WTC11 (cell line): ENCODE measurements around the gene ELF5. TPM values are rescaled to one million over a fixed set of nuclear protein-coding genes. Genes with fewer than 3 reads are reported as not detected.

Experiments
- ATAC-seq: fragments of 200-7000 bp; cut with Tn5 transposase; 2 replicates; pipeline ENCODE4 v1.10.0; 2021; ENCODE audit warnings: mild to moderate bottlenecking, moderate library complexity
- CTCF ChIA-PET: fragments of 300-600 bp; sonication (Branson Sonifier 250); formaldehyde crosslinking; loops from one replicate; lab custom pipeline; 2021; ENCODE audit warnings: antibody characterized with exemption; lab: Charles Lee
- POLR2A ChIA-PET: fragments of 350-600 bp; sonication (Branson Sonifier 250); formaldehyde crosslinking; loops from one replicate; lab custom pipeline; 2021; ENCODE audit warnings: antibody characterized with exemption; lab: Charles Lee
- DNase-seq: peaks from one replicate; pipeline ENCODE4 v3.0.0; 2021; ENCODE audit warnings: low spot score
- H3K27ac Mint-ChIP-seq: 2 replicates; pipeline ENCODE4 v1.8.0; 2021; ENCODE audit warnings: mixed read lengths
- H3K27me3 Mint-ChIP-seq: 2 replicates; pipeline ENCODE4 v1.8.0; 2021; ENCODE audit warnings: low read depth, mild to moderate bottlenecking, moderate library complexity, mixed read lengths
- H3K36me3 Mint-ChIP-seq: 2 replicates; pipeline ENCODE4 v1.8.0; 2021; ENCODE audit warnings: mixed read lengths
- H3K4me1 Mint-ChIP-seq: 2 replicates; pipeline ENCODE4 v1.8.0; 2022; ENCODE audit warnings: mixed read lengths
- H3K4me3 Mint-ChIP-seq: 2 replicates; pipeline ENCODE4 v1.8.0; 2021; ENCODE audit warnings: mild to moderate bottlenecking, moderate library complexity, mixed read lengths
- H3K9me3 Mint-ChIP-seq: 2 replicates; pipeline ENCODE4 v1.8.0; 2021; ENCODE audit warnings: mixed read lengths
- CREM ChIP-seq: sonication (generic); formaldehyde crosslinking; IDR thresholded peaks from 2 replicates; pipeline ENCODE4 v1.8.1; 2022; ENCODE audit warnings: mild to moderate bottlenecking, missing genetic modification reagents, moderate library complexity
- E2F5 ChIP-seq: sonication (generic); formaldehyde crosslinking; IDR thresholded peaks from 2 replicates; pipeline ENCODE4 v1.8.1; 2022; ENCODE audit warnings: mild to moderate bottlenecking, moderate library complexity, missing genetic modification reagents
- ELF4 ChIP-seq: sonication (generic); formaldehyde crosslinking; IDR thresholded peaks from 2 replicates; pipeline ENCODE4 v1.8.1; 2022; ENCODE audit warnings: low read depth, mild to moderate bottlenecking, moderate library complexity, missing genetic modification reagents
- FOXJ3 ChIP-seq: sonication (generic); formaldehyde crosslinking; IDR thresholded peaks from 2 replicates; pipeline ENCODE4 v1.9.0; 2021; ENCODE audit warnings: missing genetic modification reagents, mild to moderate bottlenecking, borderline replicate concordance
- FOXK1 ChIP-seq: sonication (generic); formaldehyde crosslinking; IDR thresholded peaks from 2 replicates; pipeline ENCODE4 v1.8.0; 2022; ENCODE audit warnings: mild to moderate bottlenecking, moderate library complexity, missing genetic modification reagents
- GRHL2 ChIP-seq: fragments of 250-450 bp; sonication (Bioruptor Pico); IDR thresholded peaks from 2 replicates; pipeline ENCODE4 v1.8.0; 2022; ENCODE audit warnings: mild to moderate bottlenecking, moderate library complexity; ENCODE audit not compliant: insufficient replicate concordance, severe bottlenecking
- IRF2 ChIP-seq: sonication (generic); formaldehyde crosslinking; IDR thresholded peaks from 2 replicates; pipeline ENCODE4 v1.8.0; 2022; ENCODE audit warnings: low read depth, missing genetic modification reagents, borderline replicate concordance
- PRRX2 ChIP-seq: fragments of 250-450 bp; sonication (Bioruptor Pico); IDR thresholded peaks from 2 replicates; pipeline ENCODE4 v1.8.0; 2021; ENCODE audit warnings: mild to moderate bottlenecking
- RELA ChIP-seq: sonication (generic); formaldehyde crosslinking; IDR thresholded peaks from 2 replicates; pipeline ENCODE4 v1.8.1; 2022; ENCODE audit warnings: missing genetic modification reagents, mild to moderate bottlenecking, borderline replicate concordance
- SP1 ChIP-seq: sonication (generic); formaldehyde crosslinking; conservative IDR thresholded peaks from 2 replicates; pipeline ENCODE4 v1.8.1; 2022; ENCODE audit warnings: missing genetic modification reagents
- TEAD4 ChIP-seq: sonication (generic); formaldehyde crosslinking; IDR thresholded peaks from 2 replicates; pipeline ENCODE4 v1.8.0; 2022; ENCODE audit warnings: mild to moderate bottlenecking, missing genetic modification reagents
- ZNF138 ChIP-seq: sonication (generic); formaldehyde crosslinking; conservative IDR thresholded peaks from 2 replicates; pipeline ENCODE4 v1.8.1; 2022; ENCODE audit warnings: mild to moderate bottlenecking, moderate library complexity, missing genetic modification reagents
- ZNF232 ChIP-seq: sonication (generic); formaldehyde crosslinking; IDR thresholded peaks from 2 replicates; pipeline ENCODE4 v1.8.0; 2022; ENCODE audit warnings: mild to moderate bottlenecking, missing genetic modification reagents
- ZNF263 ChIP-seq: sonication (generic); formaldehyde crosslinking; IDR thresholded peaks from 2 replicates; pipeline ENCODE4 v1.8.1; 2022; ENCODE audit warnings: low read depth, mild to moderate bottlenecking, moderate library complexity, missing genetic modification reagents
- ZNF317 ChIP-seq: sonication (generic); formaldehyde crosslinking; IDR thresholded peaks from 2 replicates; pipeline ENCODE4 v1.8.1; 2023; ENCODE audit warnings: low read depth, mild to moderate bottlenecking, moderate library complexity, missing genetic modification reagents, borderline replicate concordance
- ZNF416 ChIP-seq: fragments of 250-450 bp; sonication (Bioruptor Pico); IDR thresholded peaks from 2 replicates; pipeline ENCODE4 v1.9.0; 2021; ENCODE audit warnings: mild to moderate bottlenecking, inconsistent platforms
- ZNF423 ChIP-seq: fragments of 250-450 bp; sonication (Bioruptor Pico); IDR thresholded peaks from 2 replicates; pipeline ENCODE4 v2.1.2; 2022; ENCODE audit warnings: mild to moderate bottlenecking, moderate library complexity
- ZNF532 ChIP-seq: fragments of 250-450 bp; sonication (Bioruptor Pico); IDR thresholded peaks from 2 replicates; pipeline ENCODE4 v1.9.0; 2021; ENCODE audit warnings: mild to moderate bottlenecking, borderline replicate concordance
- total RNA-seq: library from RNA; stranded (reverse); gene quantifications from 3 replicates; pipeline ENCODE4 v1.2.3, GENCODE V29; 2021
- TF ChIP-seq, protein P1 (sequence below): fragments of 250-450 bp; sonication (Bioruptor Pico); IDR thresholded peaks from 2 replicates; pipeline ENCODE4 v1.9.0; 2021; ENCODE audit warnings: mild to moderate bottlenecking
- TF ChIP-seq, protein P2 (sequence below): sonication (generic); formaldehyde crosslinking; IDR thresholded peaks from 2 replicates; pipeline ENCODE4 v1.8.0; 2022; ENCODE audit warnings: mild to moderate bottlenecking, missing genetic modification reagents
- TF ChIP-seq, protein P3 (sequence below): sonication (generic); formaldehyde crosslinking; IDR thresholded peaks from 2 replicates; pipeline ENCODE4 v1.8.0; 2022; ENCODE audit warnings: mild to moderate bottlenecking, missing genetic modification reagents
- TF ChIP-seq, protein P4 (sequence below): sonication (generic); formaldehyde crosslinking; conservative IDR thresholded peaks from 2 replicates; pipeline ENCODE4 v1.8.1; 2022; ENCODE audit warnings: mild to moderate bottlenecking, missing genetic modification reagents
- TF ChIP-seq, protein P5 (sequence below): sonication (generic); formaldehyde crosslinking; IDR thresholded peaks from 2 replicates; pipeline ENCODE4 v1.8.1; 2023; ENCODE audit warnings: mild to moderate bottlenecking, moderate library complexity, missing genetic modification reagents

ELF5 gene
- total RNA-seq, 1 experiment from 2014 or later = not detected

DNA sequence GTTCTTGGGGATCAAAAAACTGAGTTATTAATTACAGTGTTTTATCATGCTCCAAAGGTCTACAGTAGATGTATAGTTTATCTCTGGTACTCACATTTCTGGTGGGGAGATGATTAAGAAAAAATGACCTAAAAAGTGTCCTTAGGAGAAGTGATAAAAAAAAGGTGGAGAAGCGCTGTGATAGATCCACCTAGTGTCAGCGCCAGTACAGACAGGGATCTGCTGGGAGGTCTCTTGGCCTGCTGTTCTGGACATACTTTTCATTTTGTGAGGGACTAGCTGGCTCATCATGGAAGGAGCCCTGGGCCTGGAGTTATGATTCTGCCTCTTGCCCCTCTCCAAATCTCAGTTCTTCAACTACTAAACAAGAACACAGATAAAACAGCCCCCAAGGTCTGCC is 2.9 kb downstream of the ELF5 start:
- no peak for DNase-seq
- Mint-ChIP-seq H3K36me3 (no peaks in the 10 kb centered on the region), H3K27me3 (no peaks in the 10 kb centered on the region), H3K9me3 (no peaks in the 10 kb centered on the region), H3K4me1 (peaks cover 16% of the 10 kb centered on the region), H3K4me3 (no peak overlapping the region), H3K27ac (no peak overlapping the region)
- no peak for ATAC-seq
- no peak for TF ChIP-seq ZNF423 (CRISPR knock-in tag)
- TF ChIP-seq TEAD4 (CRISPR knock-in tag) = no peak
- no peak for TF ChIP-seq CREM (CRISPR knock-in tag)
- no peak for TF ChIP-seq ZNF232
- no peak for TF ChIP-seq ZNF317
- TF ChIP-seq FOXJ3 (CRISPR knock-in tag) = no peak
- TF ChIP-seq, protein P1, sequence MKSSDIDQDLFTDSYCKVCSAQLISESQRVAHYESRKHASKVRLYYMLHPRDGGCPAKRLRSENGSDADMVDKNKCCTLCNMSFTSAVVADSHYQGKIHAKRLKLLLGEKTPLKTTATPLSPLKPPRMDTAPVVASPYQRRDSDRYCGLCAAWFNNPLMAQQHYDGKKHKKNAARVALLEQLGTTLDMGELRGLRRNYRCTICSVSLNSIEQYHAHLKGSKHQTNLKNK (CRISPR knock-in tag) = no peak
- TF ChIP-seq ZNF263 (CRISPR knock-in tag) = no peak
- TF ChIP-seq, protein P2, sequence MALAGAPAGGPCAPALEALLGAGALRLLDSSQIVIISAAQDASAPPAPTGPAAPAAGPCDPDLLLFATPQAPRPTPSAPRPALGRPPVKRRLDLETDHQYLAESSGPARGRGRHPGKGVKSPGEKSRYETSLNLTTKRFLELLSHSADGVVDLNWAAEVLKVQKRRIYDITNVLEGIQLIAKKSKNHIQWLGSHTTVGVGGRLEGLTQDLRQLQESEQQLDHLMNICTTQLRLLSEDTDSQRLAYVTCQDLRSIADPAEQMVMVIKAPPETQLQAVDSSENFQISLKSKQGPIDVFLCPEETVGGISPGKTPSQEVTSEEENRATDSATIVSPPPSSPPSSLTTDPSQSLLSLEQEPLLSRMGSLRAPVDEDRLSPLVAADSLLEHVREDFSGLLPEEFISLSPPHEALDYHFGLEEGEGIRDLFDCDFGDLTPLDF = no peak
- no peak for TF ChIP-seq ZNF416 (CRISPR knock-in tag)
- TF ChIP-seq ZNF138 (CRISPR knock-in tag) = no peak
- TF ChIP-seq, protein P3, sequence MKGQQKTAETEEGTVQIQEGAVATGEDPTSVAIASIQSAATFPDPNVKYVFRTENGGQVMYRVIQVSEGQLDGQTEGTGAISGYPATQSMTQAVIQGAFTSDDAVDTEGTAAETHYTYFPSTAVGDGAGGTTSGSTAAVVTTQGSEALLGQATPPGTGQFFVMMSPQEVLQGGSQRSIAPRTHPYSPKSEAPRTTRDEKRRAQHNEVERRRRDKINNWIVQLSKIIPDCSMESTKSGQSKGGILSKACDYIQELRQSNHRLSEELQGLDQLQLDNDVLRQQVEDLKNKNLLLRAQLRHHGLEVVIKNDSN = no peak
- no peak for TF ChIP-seq PRRX2 (CRISPR knock-in tag)
- TF ChIP-seq, protein P4, sequence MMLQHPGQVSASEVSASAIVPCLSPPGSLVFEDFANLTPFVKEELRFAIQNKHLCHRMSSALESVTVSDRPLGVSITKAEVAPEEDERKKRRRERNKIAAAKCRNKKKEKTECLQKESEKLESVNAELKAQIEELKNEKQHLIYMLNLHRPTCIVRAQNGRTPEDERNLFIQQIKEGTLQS = no peak
- no peak for TF ChIP-seq IRF2 (CRISPR knock-in tag)
- CTCF ChIA-PET = interaction anchor here (0.6 kb wide), 1 partner anchor 17 kb away, joined by 3 read pairs; no protein-coding TSS in a partner anchor
- POLR2A ChIA-PET = no interaction called here

DNA sequence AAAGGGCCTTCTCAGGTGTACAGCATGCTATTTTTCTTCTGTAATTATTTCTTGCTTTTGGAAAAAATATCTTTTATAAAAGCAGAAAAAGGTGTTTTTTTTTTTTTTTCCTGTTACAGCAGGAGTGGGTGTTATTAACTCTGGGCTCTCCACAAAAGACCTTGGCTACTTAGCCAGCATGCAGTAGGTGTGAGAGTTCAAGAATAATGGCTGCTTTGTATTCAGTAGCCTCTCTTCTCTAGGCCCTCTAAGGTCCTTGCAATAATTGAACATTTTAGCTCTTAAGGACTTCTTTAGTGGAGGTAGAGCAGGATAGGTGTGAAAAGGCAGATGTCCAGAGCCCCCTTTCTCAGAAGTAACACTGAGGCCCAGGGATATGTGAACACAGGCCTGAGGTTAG is 3.4 kb downstream of the ELF5 start:
- Mint-ChIP-seq H3K27me3 (no peaks in the 10 kb centered on the region), H3K4me1 (peaks cover 16% of the 10 kb centered on the region)
- TF ChIP-seq RELA (CRISPR knock-in tag) (no peak), ZNF532 (CRISPR knock-in tag) (no peak), FOXK1 (CRISPR knock-in tag) (no peak), GRHL2 (CRISPR knock-in tag) (no peak), E2F5 (CRISPR knock-in tag) (no peak), ELF4 (CRISPR knock-in tag) (no peak), SP1 (CRISPR knock-in tag) (no peak)
- TF ChIP-seq, protein P5, sequence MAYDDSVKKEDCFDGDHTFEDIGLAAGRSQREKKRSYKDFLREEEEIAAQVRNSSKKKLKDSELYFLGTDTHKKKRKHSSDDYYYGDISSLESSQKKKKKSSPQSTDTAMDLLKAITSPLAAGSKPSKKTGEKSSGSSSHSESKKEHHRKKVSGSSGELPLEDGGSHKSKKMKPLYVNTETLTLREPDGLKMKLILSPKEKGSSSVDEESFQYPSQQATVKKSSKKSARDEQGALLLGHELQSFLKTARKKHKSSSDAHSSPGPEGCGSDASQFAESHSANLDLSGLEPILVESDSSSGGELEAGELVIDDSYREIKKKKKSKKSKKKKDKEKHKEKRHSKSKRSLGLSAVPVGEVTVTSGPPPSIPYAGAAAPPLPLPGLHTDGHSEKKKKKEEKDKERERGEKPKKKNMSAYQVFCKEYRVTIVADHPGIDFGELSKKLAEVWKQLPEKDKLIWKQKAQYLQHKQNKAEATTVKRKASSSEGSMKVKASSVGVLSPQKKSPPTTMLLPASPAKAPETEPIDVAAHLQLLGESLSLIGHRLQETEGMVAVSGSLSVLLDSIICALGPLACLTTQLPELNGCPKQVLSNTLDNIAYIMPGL (CRISPR knock-in tag) = no peak
- TF ChIP-seq, protein P4 = no peak
- TF ChIP-seq, all 79 proteins: peak for 0
- H3K36me3 Mint-ChIP-seq = no peaks in the 10 kb centered on the region
- H3K9me3 Mint-ChIP-seq = no peaks in the 10 kb centered on the region
- ATAC-seq = no peak
- DNase-seq = no peak
- ChIA-PET CTCF (no interaction called here), POLR2A (no interaction called here)
- no peak overlapping the region for H3K27ac Mint-ChIP-seq
- no peak overlapping the region for H3K4me3 Mint-ChIP-seq
